Measurements from ENCODE around the gene SELENOT.
"Not testable (repeated sequence)": the region's sequence is repeated elsewhere in the genome, so short reads cannot be mapped to it uniquely, and the experiment has no call there.

The SELENOT gene

DNA sequence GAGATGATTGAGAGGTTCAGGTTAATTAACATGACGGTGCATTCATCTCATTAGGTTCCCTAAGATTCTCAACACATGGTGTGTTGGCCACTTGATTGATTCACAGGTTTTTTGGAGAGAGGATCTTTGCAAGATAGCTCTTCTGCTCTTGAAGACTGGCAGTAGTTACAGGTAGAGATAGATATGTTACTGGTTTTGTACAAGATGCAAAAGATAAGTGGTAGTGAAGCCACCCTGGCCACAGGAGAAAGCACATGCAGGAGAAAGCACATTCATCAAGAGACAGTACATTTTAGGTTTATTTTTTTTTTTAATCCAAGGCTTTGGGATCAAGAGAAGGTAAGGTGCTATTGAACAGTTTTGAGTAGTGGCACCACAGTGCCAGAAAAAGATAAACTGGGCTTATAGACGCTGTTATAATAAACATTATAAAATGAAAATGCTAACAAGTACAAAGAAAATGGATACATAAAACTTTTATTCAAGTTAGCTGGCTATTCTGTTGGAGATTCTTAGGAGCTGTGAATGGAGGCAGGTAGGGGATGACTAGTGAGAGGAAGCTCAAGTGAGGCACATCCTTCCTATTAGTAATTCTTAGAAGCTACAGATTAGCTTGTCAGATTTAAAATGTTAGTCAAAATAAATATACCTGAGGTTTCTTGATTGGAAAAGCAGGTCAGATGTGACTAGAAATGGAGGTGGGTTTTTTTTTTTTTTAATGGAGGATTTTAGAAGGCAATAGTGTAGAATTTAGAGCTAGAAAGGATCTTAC, 10.8 kb downstream of the SELENOT start:
- DNase-seq (ENCODE audit: extremely low read depth, low read depth), result no peak
- TF ChIP-seq, protein P1, sequence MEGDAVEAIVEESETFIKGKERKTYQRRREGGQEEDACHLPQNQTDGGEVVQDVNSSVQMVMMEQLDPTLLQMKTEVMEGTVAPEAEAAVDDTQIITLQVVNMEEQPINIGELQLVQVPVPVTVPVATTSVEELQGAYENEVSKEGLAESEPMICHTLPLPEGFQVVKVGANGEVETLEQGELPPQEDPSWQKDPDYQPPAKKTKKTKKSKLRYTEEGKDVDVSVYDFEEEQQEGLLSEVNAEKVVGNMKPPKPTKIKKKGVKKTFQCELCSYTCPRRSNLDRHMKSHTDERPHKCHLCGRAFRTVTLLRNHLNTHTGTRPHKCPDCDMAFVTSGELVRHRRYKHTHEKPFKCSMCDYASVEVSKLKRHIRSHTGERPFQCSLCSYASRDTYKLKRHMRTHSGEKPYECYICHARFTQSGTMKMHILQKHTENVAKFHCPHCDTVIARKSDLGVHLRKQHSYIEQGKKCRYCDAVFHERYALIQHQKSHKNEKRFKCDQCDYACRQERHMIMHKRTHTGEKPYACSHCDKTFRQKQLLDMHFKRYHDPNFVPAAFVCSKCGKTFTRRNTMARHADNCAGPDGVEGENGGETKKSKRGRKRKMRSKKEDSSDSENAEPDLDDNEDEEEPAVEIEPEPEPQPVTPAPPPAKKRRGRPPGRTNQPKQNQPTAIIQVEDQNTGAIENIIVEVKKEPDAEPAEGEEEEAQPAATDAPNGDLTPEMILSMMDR (IDR thresholded peaks at IDR 0.05; ENCODE audit: low read depth, low read length, missing control alignments), result no peak
- no peak overlapping the region for H3K4me3 ChIP-seq (replicated peaks; ENCODE audit: low read depth, low read length)

- DNase-seq (ENCODE audit: extremely low read depth, low read depth), result no peak
- H3K4me3 ChIP-seq (replicated peaks; ENCODE audit: low read depth, low read length), result no peak overlapping the region
- TF ChIP-seq, protein P1 (IDR thresholded peaks at IDR 0.05; ENCODE audit: low read depth, low read length, missing control alignments), result no peak
Observed at GRCh38 chr3:150620002-150620689, 17.0 kb downstream of the SELENOT start.

DNA sequence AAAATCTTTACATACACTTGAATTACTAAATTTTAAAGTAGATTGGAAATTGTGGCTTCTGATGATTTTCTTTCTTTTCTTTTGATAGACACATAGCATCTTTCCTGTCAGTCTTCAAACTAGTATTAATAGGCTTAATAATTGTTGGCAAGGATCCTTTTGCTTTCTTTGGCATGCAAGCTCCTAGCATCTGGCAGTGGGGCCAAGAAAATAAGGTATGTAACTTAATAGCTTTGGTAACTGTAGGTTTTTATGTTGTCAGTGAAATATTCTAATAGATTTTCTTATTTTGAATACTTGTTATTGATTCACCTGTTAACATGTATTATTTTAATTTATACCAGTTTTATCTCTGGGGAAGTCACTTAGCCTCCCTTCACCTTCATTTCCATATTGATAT, 19.8 kb downstream of the SELENOT start:
- H3K4me3 ChIP-seq (replicated peaks; ENCODE audit: low read depth, low read length); DNase-seq (ENCODE audit: extremely low read depth, low read depth): not testable (repeated sequence)

GRCh38 chr3:150623945-150624344, 20.8 kb downstream of the SELENOT start:
- DNase-seq (ENCODE audit: extremely low read depth, low read depth), result no peak
- H3K4me3 ChIP-seq (replicated peaks; ENCODE audit: low read depth, low read length), result no peak overlapping the region
- TF ChIP-seq, protein P1 (IDR thresholded peaks at IDR 0.05; ENCODE audit: low read depth, low read length, missing control alignments), result no peak

GRCh38 chr3:150626148-150626930, 23.2 kb downstream of the SELENOT start:
- TF ChIP-seq, protein P1 (IDR thresholded peaks at IDR 0.05; ENCODE audit: low read depth, low read length, missing control alignments), result no peak
- no peak for DNase-seq (ENCODE audit: extremely low read depth, low read depth)
- H3K4me3 ChIP-seq (replicated peaks; ENCODE audit: low read depth, low read length), result no peak overlapping the region

DNA sequence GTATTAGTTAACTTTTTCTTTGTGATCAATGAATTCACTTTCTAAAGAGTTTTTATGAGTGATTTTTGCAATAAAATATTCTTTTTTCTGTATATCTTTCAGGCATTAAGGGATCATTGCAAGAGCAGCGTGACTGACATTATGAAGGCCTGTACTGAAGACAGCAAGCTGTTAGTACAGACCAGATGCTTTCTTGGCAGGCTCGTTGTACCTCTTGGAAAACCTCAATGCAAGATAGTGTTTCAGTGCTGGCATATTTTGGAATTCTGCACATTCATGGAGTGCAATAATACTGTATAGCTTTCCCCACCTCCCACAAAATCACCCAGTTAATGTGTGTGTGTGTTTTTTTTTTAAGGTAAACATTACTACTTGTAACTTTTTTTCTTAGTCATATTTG, 24.4 kb downstream of the SELENOT start:
- DNase-seq (ENCODE audit: extremely low read depth, low read depth), result no peak
- H3K4me3 ChIP-seq (replicated peaks; ENCODE audit: low read depth, low read length), result no peak overlapping the region
- TF ChIP-seq, protein P1 (IDR thresholded peaks at IDR 0.05; ENCODE audit: low read depth, low read length, missing control alignments), result no peak

Measured in HFF-Myc (cell line).